IPS DF 6.9 (cell line): ENCODE results near the gene STRN3.
"Not testable (repeated sequence)": the region's sequence is repeated elsewhere in the genome, so short reads cannot be mapped to it uniquely, and the experiment has no call there.

Source experiments
- DNase-seq: peaks from one replicate; pipeline ENCODE4 v3.0.0-alpha.2; 2013; ENCODE audit warnings: low read depth, low spot score
- H3K27ac ChIP-seq: one replicate; pipeline ENCODE4 v1.5.1; 2013; ENCODE audit warnings: low read length, control low read depth
- H3K27me3 ChIP-seq: 2 replicates; pipeline ENCODE4 v1.6.1; 2013; ENCODE audit warnings: mild to moderate bottlenecking, low read length; ENCODE audit not compliant: control insufficient read depth, insufficient read depth
- H3K36me3 ChIP-seq: 2 replicates; pipeline ENCODE4 v1.6.1; 2013; ENCODE audit warnings: low read length; ENCODE audit not compliant: control insufficient read depth, insufficient read depth
- H3K4me1 ChIP-seq: 2 replicates; pipeline ENCODE4 v1.6.1; 2013; ENCODE audit warnings: low read length; ENCODE audit not compliant: control insufficient read depth, insufficient read depth
- H3K4me3 ChIP-seq: 2 replicates; pipeline ENCODE4 v1.5.1; 2013; ENCODE audit warnings: mild to moderate bottlenecking, low read length
- H3K9me3 ChIP-seq: 2 replicates; pipeline ENCODE4 v1.6.1; 2013; ENCODE audit warnings: low read length, inconsistent platforms; ENCODE audit not compliant: control insufficient read depth, insufficient read depth
- WGBS: extraction: QIAGEN DNeasy Blood & Tissue Kit; methylation state at CpG from one replicate; pipeline ENCODE4 v1.1.7; 2013; ENCODE audit warnings: mixed read lengths, missing lambda C conversion rate; ENCODE audit not compliant: insufficient read length, insufficient coverage; 5-methylcytosine and 5-hydroxymethylcytosine counted together

STRN3 gene

GRCh38 chr14:31024010-31024480 lies 2.1 kb downstream of the STRN3 start:
- Histone ChIP-seq H3K4me1 (no peaks in the 10 kb centered on the region), H3K4me3 (no peak overlapping the region), H3K9me3 (no peaks in the 10 kb centered on the region), H3K36me3 (no peaks in the 10 kb centered on the region), H3K27me3 (no peaks in the 10 kb centered on the region), H3K27ac (no peak overlapping the region)
- no peak for DNase-seq

DNA sequence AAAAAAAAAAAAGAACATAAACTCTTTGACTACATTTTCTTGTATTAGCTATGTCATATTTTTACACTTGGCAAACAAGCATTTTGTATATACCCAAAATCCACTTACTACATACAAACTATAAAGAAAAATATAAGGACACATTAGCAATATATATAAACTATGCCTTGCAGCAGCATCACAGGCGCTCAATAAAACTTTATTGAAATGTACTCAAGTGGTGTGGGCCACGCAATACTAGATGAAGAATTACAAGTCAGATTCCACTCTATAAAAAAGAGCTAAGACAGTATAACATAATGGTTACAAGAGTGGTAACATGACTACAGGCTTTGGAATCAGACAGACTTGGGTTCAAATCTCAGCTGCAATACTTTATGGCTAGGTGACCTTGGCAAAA lies 3.8 kb downstream of the STRN3 start:
- Histone ChIP-seq H3K9me3 (no peaks in the 10 kb centered on the region), H3K4me3 (no peak overlapping the region), H3K27me3 (no peaks in the 10 kb centered on the region), H3K4me1 (no peaks in the 10 kb centered on the region), H3K27ac (no peak overlapping the region), H3K36me3 (no peaks in the 10 kb centered on the region)
- WGBS: no CpG with 5 or more reads among the region's 2 CpGs
- no peak for DNase-seq

- H3K27ac ChIP-seq: no peak overlapping the region
- no peak overlapping the region for H3K4me3 ChIP-seq
- H3K9me3 ChIP-seq: no peaks in the 10 kb centered on the region
- no peak for DNase-seq
- no peaks in the 10 kb centered on the region for H3K4me1 ChIP-seq
- H3K36me3 ChIP-seq: no peaks in the 10 kb centered on the region
- no peaks in the 10 kb centered on the region for H3K27me3 ChIP-seq
- no CpG with 5 or more reads among the region's 4 CpGs for WGBS
Observed at GRCh38 chr14:31021576-31021949, 4.6 kb downstream of the STRN3 start.

- Histone ChIP-seq H3K4me1 (no peaks in the 10 kb centered on the region), H3K27ac (no peak overlapping the region), H3K9me3 (no peaks in the 10 kb centered on the region), H3K4me3 (no peak overlapping the region), H3K36me3 (no peaks in the 10 kb centered on the region), H3K27me3 (no peaks in the 10 kb centered on the region)
- WGBS: no CpG with 5 or more reads among the region's 8 CpGs
- DNase-seq: no peak
Observed at GRCh38 chr14:31020834-31021575, 5.2 kb downstream of the STRN3 start.

DNA sequence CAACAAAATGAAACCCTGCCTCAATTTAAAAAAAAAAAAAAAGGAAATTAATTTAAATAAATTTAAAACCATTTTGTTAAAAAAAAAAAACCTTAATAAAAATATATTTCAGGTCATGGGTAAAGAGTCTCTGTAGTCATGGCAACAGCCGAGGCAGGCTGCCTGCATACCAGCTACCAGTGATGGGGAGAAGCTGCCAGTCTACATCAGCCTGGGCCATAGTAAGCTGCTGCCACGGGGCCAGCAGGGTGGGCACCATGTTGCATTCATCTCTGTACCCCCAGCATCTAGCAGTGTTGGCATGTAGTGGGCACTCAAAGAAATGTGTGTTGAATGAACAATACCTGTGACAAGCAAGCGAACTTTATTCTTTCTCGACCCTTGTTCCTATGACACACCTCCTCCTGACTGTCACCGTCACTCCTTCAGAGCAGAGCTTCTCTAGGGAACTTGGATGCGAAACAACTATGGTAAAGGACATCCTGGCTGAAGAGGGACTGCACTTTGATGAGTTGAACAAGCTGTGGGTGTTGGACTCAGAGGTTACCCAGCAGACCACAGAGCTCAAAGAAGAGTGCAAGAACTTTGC lies 8.0 kb downstream of the STRN3 start:
- Histone ChIP-seq H3K4me3 (no peak overlapping the region), H3K27me3 (no peaks in the 10 kb centered on the region), H3K4me1 (peaks cover 1% of the 10 kb centered on the region; the same call in 1 of the 2 replicates), H3K27ac (no peak overlapping the region), H3K36me3 (no peaks in the 10 kb centered on the region), H3K9me3 (no peaks in the 10 kb centered on the region)
- WGBS: no CpG with 5 or more reads among the region's 6 CpGs
- no peak for DNase-seq

- Histone ChIP-seq H3K4me1 (peaks cover 1% of the 10 kb centered on the region; the same call in 1 of the 2 replicates), H3K36me3 (no peaks in the 10 kb centered on the region), H3K9me3 (no peaks in the 10 kb centered on the region), H3K4me3 (no peak overlapping the region), H3K27ac (no peak overlapping the region), H3K27me3 (no peaks in the 10 kb centered on the region)
- WGBS: no CpG with 5 or more reads among the region's 4 CpGs
- DNase-seq: no peak
Observed at GRCh38 chr14:31013841-31014240, 12.3 kb downstream of the STRN3 start.

- Histone ChIP-seq H3K27ac (no peak overlapping the region), H3K9me3 (no peaks in the 10 kb centered on the region), H3K36me3 (no peaks in the 10 kb centered on the region), H3K4me3 (no peak overlapping the region), H3K27me3 (no peaks in the 10 kb centered on the region), H3K4me1 (peaks cover 1% of the 10 kb centered on the region; the same call in 1 of the 2 replicates)
- no peak for DNase-seq
- no CpG with 5 or more reads among the region's 3 CpGs for WGBS
Observed at GRCh38 chr14:31010935-31011334, 15.2 kb downstream of the STRN3 start.

- WGBS: no CpG with 5 or more reads among the region's 3 CpGs
- Histone ChIP-seq H3K27ac (no peak overlapping the region), H3K4me3 (no peak overlapping the region), H3K4me1 (no peaks in the 10 kb centered on the region), H3K9me3 (no peaks in the 10 kb centered on the region), H3K27me3 (no peaks in the 10 kb centered on the region), H3K36me3 (no peaks in the 10 kb centered on the region)
- DNase-seq: no peak
Observed at GRCh38 chr14:31009836-31010574, 16.2 kb downstream of the STRN3 start.

DNA sequence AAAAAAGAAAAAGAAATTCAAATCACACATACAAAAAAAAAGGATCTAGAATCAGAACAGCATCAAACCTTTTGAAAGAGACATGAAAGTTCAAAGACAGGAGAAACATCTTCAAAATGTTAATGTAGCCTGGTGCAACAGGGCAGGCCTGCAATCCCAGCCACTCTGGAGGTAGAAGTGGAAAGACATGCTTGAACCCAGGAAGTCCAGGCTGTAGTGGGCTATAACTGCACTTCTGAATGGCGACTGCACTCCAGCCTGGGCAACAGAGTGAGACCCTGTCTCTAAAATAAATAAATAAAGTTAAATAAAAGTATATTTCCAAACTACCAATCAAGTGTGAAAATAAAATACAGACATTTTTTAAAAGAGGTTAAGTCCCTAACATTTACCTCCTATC lies 19.5 kb downstream of the STRN3 start:
- H3K27ac ChIP-seq: no peak overlapping the region
- H3K9me3 ChIP-seq: no peaks in the 10 kb centered on the region
- no CpG with 5 or more reads among the region's 1 CpG for WGBS
- no peaks in the 10 kb centered on the region for H3K4me1 ChIP-seq
- DNase-seq: no peak
- H3K27me3 ChIP-seq: no peaks in the 10 kb centered on the region
- no peaks in the 10 kb centered on the region for H3K36me3 ChIP-seq
- H3K4me3 ChIP-seq: no peak overlapping the region

- not testable (repeated sequence) for H3K4me1 ChIP-seq, H3K9me3 ChIP-seq, H3K4me3 ChIP-seq, H3K36me3 ChIP-seq, H3K27me3 ChIP-seq, DNase-seq, H3K27ac ChIP-seq
- no CpG with 5 or more reads among the region's 6 CpGs for WGBS
Observed at GRCh38 chr14:31004007-31004406, 22.2 kb downstream of the STRN3 start.
